Nephron (organoid): Measurements from ENCODE around the gene PPIF.
A peak's percentile ranks its signal among the peaks of the same experiment; 100 is the strongest.

Experiments
- H3K27ac Mint-ChIP-seq, 3 experiments: 2 replicates each; pipeline ENCODE4 v1.8.0; 2020; ENCODE audit warnings: mixed read lengths in 3 of 3, mild to moderate bottlenecking in 2 of 3, moderate library complexity in 1 of 3
- H3K27me3 Mint-ChIP-seq: 2 replicates; pipeline ENCODE4 v1.8.0; 2021; ENCODE audit warnings: low read depth, mild to moderate bottlenecking, moderate library complexity, mixed read lengths
- H3K36me3 Mint-ChIP-seq: 2 replicates; pipeline ENCODE4 v1.8.0; 2020; ENCODE audit warnings: low read depth, mixed read lengths
- H3K4me1 Mint-ChIP-seq: 2 replicates; pipeline ENCODE4 v1.8.0; 2020; ENCODE audit warnings: mixed read lengths
- H3K4me3 Mint-ChIP-seq, 3 experiments: 2 replicates each; pipeline ENCODE4 v1.8.0; 2020; ENCODE audit warnings: mild to moderate bottlenecking in 3 of 3, mixed read lengths in 3 of 3, moderate library complexity in 2 of 3
- H3K9me3 Mint-ChIP-seq: 2 replicates; pipeline ENCODE4 v1.8.0; 2020; ENCODE audit warnings: mixed read lengths
- TF ChIP-seq, protein P1 (sequence below), 3 experiments: fragments of 200-600 bp; sonication (generic); IDR thresholded peaks; one replicate each; pipeline ENCODE4 v1.5.0; 2021; ENCODE audit warnings: antibody characterized with exemption in 3 of 3; ENCODE audit not compliant: unreplicated experiment in 3 of 3

PPIF gene

DNA sequence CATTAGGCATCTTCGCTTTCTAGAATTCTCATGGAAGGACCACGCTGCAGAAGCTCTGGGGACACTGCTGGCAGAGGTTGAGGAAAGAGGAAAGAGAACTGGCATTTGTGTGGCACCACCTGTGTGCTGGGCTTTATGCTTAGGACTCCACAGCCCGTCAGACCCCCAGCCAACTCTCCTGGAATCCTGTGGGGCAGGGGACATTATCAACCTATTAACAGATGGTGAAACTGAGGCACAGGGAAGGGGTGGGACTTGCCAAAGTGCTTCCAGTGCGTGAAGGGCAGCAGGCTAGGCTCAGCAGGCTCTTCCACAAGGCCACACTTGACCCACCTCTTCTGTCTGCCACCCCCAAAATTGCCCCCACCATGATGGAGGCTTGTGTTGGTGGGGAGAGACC is 51.4 kb downstream of the PPIF start:
- Mint-ChIP-seq H3K4me1 (peaks cover 90% of the 10 kb centered on the region), H3K4me3 (peak overlapping the region in 2 of 3 experiments; percentile 5 to 42), H3K36me3 (peaks cover 24% of the 10 kb centered on the region), H3K27me3 (no peaks in the 10 kb centered on the region), H3K27ac (peak overlapping the region in 2 of 3 experiments; percentile 95 to 98), H3K9me3 (no peaks in the 10 kb centered on the region)
- TF ChIP-seq, protein P1, sequence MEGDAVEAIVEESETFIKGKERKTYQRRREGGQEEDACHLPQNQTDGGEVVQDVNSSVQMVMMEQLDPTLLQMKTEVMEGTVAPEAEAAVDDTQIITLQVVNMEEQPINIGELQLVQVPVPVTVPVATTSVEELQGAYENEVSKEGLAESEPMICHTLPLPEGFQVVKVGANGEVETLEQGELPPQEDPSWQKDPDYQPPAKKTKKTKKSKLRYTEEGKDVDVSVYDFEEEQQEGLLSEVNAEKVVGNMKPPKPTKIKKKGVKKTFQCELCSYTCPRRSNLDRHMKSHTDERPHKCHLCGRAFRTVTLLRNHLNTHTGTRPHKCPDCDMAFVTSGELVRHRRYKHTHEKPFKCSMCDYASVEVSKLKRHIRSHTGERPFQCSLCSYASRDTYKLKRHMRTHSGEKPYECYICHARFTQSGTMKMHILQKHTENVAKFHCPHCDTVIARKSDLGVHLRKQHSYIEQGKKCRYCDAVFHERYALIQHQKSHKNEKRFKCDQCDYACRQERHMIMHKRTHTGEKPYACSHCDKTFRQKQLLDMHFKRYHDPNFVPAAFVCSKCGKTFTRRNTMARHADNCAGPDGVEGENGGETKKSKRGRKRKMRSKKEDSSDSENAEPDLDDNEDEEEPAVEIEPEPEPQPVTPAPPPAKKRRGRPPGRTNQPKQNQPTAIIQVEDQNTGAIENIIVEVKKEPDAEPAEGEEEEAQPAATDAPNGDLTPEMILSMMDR (IDR thresholded peaks at IDR 0.05; ENCODE audit: unreplicated experiment in 3 of 3): no peak

DNA sequence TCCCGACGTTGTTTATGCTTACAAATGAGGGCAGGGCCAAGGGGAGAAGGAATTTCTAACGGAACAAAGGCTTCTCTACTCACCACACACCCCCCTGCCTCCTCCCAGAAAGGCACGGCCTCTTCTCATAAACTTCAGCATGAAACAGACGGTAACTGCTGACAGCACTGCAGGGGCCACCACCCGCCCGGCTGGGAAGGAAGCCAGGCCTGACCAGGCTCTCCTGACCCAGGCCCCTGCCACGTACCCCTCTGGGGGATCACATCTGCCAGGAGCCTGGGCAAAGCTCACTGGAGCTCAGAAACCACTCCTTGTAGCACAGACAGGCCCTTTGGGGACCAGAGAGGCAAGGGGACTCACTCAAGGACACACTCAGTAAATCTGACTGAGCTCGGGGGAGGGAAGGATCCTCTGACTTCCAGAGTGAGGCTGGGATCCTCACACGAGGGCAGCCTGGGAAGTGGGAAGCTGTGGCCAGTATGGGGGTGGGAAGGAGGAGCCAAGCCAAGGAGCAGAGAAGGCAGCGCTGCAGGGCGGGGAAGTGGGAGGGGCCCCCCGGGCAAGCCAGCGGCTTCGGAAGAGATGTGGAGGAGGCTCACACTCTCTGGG is 52.1 kb downstream of the PPIF start:
- no peaks in the 10 kb centered on the region for H3K27me3 Mint-ChIP-seq
- TF ChIP-seq, protein P1 (IDR thresholded peaks at IDR 0.05; ENCODE audit: unreplicated experiment in 3 of 3): no peak
- H3K9me3 Mint-ChIP-seq: no peaks in the 10 kb centered on the region
- peak overlapping the region; percentile 49 to 73 (median 69) for H3K4me3 Mint-ChIP-seq
- peak overlapping the region in 2 of 3 experiments; percentile 95 to 98 for H3K27ac Mint-ChIP-seq
- peaks cover 18% of the 10 kb centered on the region for H3K36me3 Mint-ChIP-seq
- peaks cover 97% of the 10 kb centered on the region for H3K4me1 Mint-ChIP-seq

DNA sequence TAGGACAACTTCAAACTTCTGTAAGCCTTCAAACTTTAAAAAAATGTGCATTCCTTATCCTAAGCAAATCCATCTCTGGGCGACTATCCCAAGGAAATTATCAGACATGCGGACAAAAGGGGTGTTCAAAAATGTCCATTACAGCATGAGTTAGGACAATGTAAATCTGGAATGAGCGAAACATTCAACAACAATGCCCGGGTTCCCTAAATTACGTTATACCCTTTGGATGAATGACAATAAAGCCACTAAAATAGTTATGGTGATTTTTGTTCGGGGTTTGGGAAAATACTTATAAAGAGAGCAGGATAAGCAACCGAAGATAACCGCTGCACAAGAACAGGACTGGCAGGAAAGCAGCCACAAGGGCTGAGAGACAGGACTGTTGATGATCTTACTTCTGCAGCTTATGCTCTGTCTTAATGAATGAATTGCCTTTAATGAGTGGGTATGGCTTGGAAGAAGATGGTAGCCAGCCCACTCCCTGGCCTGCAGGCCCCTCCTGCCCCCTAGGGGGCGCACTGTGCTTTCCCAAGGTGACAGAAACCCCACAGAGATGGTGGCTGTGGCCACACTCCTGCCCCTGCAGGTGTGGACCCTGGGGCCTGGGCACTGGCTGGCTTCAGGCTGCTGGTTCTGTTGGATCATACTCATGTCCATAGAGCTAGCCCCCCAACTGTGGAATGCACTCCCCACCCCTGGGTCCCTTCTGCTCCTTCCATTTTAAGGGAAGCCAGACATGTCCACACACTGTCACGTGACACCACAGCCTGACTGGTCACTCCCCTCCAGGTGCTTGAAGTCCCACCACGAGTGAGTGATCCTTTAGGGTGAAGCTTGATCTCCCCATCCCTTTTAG is 53.1 kb downstream of the PPIF start:
- Mint-ChIP-seq H3K36me3 (peaks cover 10% of the 10 kb centered on the region), H3K27me3 (no peaks in the 10 kb centered on the region), H3K4me3 (peak overlapping the region in 2 of 3 experiments; percentile 8 to 39), H3K27ac (peak overlapping the region in 2 of 3 experiments; percentile 95 to 98), H3K4me1 (peaks cover 98% of the 10 kb centered on the region), H3K9me3 (no peaks in the 10 kb centered on the region)
- TF ChIP-seq, protein P1 (IDR thresholded peaks at IDR 0.05; ENCODE audit: unreplicated experiment in 3 of 3): peak; percentile 50 to 56 (median 52)

DNA sequence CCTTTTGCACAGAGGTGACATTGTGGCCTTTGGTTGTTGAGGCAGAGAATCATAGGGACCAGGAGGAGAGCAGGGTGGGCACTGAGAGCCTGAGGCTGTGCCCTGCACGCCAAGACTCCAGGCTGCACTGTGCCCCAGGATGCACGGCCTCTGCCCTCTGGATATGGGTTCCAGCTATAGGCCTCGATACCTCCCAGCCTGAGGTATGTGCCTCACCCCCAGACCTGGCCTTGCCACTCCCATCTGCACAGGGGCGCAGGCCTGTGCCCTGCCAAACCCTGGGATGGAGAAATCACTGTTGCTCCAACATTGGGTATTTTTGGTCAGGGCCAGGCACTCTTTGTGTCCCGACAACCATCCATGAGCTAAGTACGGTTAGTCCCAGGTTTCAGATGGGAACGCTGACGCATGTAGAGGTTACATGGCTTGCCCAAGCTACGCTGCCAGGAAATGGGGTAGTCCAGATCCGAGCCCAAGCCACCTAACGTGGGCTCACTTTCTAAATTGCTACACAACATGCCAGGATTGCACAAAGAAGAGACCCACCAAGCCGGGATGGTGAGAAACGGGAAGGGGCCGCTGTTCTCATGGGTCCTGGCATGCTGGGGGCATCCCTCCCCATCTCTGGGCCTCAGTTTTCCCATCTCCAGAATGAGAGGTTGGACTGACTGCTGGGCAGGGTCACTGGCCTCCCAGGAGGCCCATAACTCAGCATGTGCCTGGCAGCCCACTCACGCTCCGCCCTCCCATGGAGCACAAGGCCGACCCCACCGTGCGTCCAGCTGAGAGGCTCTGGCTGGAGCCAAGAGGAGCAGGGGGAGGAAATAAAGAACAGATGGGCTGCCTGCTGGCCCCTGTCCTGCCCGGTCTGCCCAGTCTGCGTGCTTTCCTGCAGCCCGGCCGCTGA is 54.0 kb downstream of the PPIF start:
- TF ChIP-seq, protein P1 (IDR thresholded peaks at IDR 0.05; ENCODE audit: unreplicated experiment in 3 of 3): no peak
- Mint-ChIP-seq H3K4me1 (peaks cover 99% of the 10 kb centered on the region), H3K9me3 (no peaks in the 10 kb centered on the region), H3K4me3 (peak overlapping the region; percentile 66 to 74 (median 74)), H3K36me3 (peaks cover 7% of the 10 kb centered on the region), H3K27me3 (no peaks in the 10 kb centered on the region), H3K27ac (peak overlapping the region in 2 of 3 experiments; percentile 98 to 99)

DNA sequence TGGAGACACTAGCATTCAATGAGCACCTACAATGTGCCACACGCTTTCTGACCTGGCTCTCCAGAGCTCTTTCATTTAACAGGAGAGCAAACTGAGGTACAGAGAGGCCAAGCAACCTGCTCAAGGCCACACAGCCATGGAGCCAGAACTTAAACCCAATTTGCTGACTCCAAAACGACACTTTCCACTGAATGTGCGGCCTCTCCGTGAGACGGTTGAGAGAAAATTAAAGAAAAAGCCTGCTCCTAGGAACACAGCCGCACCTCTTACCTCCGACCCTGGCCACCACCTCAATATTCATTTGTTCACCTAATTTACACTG is 55.3 kb downstream of the PPIF start:
- Mint-ChIP-seq H3K9me3 (no peaks in the 10 kb centered on the region), H3K4me3 (peak overlapping the region; percentile 45 to 49 (median 48)), H3K4me1 (peaks cover 95% of the 10 kb centered on the region), H3K27ac (peak overlapping the region in 2 of 3 experiments; percentile 98 to 99), H3K27me3 (no peaks in the 10 kb centered on the region), H3K36me3 (peaks cover 5% of the 10 kb centered on the region)
- TF ChIP-seq, protein P1 (IDR thresholded peaks at IDR 0.05; ENCODE audit: unreplicated experiment in 3 of 3): no peak
